ENCODE data around the gene NEO1.

DNA sequence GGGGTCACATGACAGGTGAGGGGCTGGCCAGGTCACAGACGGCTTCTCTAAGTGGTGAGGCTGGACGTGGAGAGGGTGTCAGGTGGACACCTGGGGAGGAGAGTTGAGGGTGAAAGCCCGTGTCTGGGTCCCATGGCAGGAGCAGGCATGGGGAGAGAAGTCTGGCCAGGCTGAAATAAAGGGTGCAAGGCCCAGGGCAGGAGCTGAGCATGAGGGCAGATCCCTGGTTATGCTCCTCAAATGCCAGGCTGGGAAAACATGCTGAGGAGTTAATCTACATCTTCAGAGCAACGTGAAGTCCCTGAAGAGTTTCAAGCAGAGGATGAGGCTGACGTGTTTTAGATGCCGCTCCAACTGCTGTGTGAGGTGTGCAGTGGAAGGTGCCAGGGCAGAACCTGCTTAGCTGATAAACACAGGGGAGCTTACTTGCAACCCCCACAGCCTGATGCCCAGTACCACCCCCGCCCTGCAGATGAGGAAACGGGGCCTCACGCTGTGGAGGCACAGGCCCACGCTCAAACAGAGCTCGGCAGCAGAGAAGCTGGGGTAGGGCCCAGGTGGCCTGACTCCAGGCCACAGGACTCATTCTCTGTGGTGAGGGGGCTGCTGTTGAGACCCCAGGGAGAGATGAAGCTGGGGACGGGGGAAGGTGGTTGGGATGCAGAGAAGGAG, 276.0 kb downstream of the NEO1 start:
- TF ChIP-seq, protein P1, sequence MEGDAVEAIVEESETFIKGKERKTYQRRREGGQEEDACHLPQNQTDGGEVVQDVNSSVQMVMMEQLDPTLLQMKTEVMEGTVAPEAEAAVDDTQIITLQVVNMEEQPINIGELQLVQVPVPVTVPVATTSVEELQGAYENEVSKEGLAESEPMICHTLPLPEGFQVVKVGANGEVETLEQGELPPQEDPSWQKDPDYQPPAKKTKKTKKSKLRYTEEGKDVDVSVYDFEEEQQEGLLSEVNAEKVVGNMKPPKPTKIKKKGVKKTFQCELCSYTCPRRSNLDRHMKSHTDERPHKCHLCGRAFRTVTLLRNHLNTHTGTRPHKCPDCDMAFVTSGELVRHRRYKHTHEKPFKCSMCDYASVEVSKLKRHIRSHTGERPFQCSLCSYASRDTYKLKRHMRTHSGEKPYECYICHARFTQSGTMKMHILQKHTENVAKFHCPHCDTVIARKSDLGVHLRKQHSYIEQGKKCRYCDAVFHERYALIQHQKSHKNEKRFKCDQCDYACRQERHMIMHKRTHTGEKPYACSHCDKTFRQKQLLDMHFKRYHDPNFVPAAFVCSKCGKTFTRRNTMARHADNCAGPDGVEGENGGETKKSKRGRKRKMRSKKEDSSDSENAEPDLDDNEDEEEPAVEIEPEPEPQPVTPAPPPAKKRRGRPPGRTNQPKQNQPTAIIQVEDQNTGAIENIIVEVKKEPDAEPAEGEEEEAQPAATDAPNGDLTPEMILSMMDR (IDR thresholded peaks at IDR 0.05; ENCODE audit: low read length): no peak
- TF ChIP-seq EZH2 (optimal IDR thresholded peaks at IDR 0.05; ENCODE audit: low read depth, low read length) (no peak), EZH2phosphoT487 (IDR thresholded peaks at IDR 0.05; ENCODE audit: low read length) (no peak)
